ENCODE measurements around the gene CALR3.

DNA sequence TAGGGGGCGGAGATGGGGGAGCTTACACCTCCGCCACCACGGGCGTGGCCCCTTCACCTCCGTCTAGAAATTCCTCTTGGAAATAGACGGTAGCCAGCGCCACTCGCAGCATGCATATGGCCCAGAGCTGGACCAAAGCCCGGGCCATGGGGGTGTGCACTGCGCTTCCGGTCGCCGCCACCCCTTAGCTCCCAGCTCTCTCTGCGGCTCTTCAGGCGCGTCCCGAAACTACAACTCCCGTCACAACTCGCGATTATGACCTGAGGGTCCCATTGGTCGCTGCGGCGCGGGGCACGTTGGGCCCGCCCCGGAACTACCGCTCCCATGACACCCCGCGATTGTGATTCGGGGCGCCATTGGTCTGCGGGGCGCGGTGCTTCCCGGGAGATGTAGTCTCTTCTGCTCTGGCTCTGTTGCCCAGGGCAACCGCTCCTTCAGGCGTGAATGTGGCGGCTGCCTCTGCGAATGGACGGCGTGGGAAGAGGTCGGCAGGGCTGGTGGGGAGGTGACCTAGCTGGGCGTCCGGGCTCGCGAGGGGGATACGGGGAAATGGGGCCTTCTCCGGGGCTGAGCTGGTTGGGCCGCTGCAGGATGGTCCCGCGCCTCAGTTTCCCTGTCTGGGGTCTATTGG is at the start of gene CALR3, which contains the start of gene C19orf44:
- TF ChIP-seq, protein P1, sequence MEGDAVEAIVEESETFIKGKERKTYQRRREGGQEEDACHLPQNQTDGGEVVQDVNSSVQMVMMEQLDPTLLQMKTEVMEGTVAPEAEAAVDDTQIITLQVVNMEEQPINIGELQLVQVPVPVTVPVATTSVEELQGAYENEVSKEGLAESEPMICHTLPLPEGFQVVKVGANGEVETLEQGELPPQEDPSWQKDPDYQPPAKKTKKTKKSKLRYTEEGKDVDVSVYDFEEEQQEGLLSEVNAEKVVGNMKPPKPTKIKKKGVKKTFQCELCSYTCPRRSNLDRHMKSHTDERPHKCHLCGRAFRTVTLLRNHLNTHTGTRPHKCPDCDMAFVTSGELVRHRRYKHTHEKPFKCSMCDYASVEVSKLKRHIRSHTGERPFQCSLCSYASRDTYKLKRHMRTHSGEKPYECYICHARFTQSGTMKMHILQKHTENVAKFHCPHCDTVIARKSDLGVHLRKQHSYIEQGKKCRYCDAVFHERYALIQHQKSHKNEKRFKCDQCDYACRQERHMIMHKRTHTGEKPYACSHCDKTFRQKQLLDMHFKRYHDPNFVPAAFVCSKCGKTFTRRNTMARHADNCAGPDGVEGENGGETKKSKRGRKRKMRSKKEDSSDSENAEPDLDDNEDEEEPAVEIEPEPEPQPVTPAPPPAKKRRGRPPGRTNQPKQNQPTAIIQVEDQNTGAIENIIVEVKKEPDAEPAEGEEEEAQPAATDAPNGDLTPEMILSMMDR (IDR thresholded peaks at IDR 0.05; ENCODE audit: low read depth, low read length): no peak
- no peak for TF ChIP-seq EZH2phosphoT487 (IDR thresholded peaks at IDR 0.05; ENCODE audit: low read depth)

Data from OCI-LY3 (cell line).